Mucosa of rectum (tissue), 2 donors: ENCODE measurements around the gene HLA-DRA.
"Not testable (repeated sequence)": the region's sequence is repeated elsewhere in the genome, so short reads cannot be mapped to it uniquely, and the experiment has no call there.

Experiments
- H3K27ac ChIP-seq, 2 donors: one replicate each; pipeline ENCODE4 v1.7.0; 2013; ENCODE audit warnings: inconsistent platforms in 2 of 2, low read depth in 2 of 2, low read length in 2 of 2
- H3K27me3 ChIP-seq, 2 donors: one replicate each; pipeline ENCODE4 v1.7.0; 2013; ENCODE audit warnings: low read length in 2 of 2; ENCODE audit not compliant: control insufficient read depth in 2 of 2, insufficient read depth in 2 of 2
- H3K36me3 ChIP-seq, 2 donors: one replicate each; pipeline ENCODE4 v1.7.0; 2013; ENCODE audit warnings: low read length in 2 of 2; ENCODE audit not compliant: control insufficient read depth in 2 of 2, insufficient read depth in 2 of 2
- H3K4me1 ChIP-seq, 2 donors: one replicate each; pipeline ENCODE4 v1.7.0; 2013; ENCODE audit warnings: low read length in 2 of 2, mild to moderate bottlenecking in 1 of 2; ENCODE audit not compliant: control insufficient read depth in 2 of 2, insufficient read depth in 2 of 2
- H3K4me3 ChIP-seq, 2 donors: one replicate each; pipeline ENCODE4 v1.7.0; 2013; ENCODE audit warnings: low read length in 2 of 2
- H3K9ac ChIP-seq, 2 donors: one replicate each; pipeline ENCODE4 v1.7.0; 2013; ENCODE audit warnings: low read length in 2 of 2, low read depth in 1 of 2, mild to moderate bottlenecking in 1 of 2
- H3K9me3 ChIP-seq, 2 donors: one replicate each; pipeline ENCODE4 v1.7.0; 2013; ENCODE audit warnings: low read length in 2 of 2; ENCODE audit not compliant: control insufficient read depth in 2 of 2
- donor health status: healthy.
- donor health status: Normal muscosa, but diverticular disease.

The HLA-DRA gene

DNA sequence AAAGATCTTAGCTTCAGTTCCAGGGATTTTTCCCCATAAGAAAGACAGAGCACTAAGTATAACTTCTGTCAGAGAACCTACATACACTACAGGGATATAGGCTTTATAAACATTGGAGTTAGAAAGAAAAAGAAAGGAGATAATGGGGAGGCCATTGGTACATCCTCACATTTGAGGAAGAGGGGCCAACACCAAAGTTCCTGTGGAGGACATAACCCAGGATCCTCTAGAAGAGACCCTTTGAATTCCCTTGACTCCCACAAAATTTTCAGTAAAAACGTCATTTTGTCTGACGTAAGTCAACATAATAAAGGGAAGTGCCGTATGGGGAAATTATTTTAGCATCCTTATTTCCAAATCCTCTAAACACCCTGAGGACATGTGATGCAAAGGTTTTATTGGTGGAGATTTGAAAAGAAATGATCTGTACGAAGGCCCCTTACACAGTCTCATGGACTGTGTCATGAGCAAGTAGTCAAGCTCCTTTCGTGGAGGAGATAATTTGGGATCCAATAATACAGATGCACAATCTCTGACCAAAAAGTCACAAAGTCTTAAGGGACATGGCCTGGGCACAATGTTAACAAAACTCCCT, 33.2 kb downstream of the HLA-DRA start:
- H3K4me1 ChIP-seq = no peaks in the 10 kb centered on the region
- H3K27ac ChIP-seq = peak overlapping the region in 1 of 2 donors; percentile 67
- H3K4me3 ChIP-seq = peak overlapping the region in 1 of 2 donors; percentile 37
- H3K9me3 ChIP-seq = peaks cover 0 to 1% of the 10 kb centered on the region in 2 donors
- H3K36me3 ChIP-seq = no peaks in the 10 kb centered on the region
- no peak overlapping the region for H3K9ac ChIP-seq
- H3K27me3 ChIP-seq = no peaks in the 10 kb centered on the region

DNA sequence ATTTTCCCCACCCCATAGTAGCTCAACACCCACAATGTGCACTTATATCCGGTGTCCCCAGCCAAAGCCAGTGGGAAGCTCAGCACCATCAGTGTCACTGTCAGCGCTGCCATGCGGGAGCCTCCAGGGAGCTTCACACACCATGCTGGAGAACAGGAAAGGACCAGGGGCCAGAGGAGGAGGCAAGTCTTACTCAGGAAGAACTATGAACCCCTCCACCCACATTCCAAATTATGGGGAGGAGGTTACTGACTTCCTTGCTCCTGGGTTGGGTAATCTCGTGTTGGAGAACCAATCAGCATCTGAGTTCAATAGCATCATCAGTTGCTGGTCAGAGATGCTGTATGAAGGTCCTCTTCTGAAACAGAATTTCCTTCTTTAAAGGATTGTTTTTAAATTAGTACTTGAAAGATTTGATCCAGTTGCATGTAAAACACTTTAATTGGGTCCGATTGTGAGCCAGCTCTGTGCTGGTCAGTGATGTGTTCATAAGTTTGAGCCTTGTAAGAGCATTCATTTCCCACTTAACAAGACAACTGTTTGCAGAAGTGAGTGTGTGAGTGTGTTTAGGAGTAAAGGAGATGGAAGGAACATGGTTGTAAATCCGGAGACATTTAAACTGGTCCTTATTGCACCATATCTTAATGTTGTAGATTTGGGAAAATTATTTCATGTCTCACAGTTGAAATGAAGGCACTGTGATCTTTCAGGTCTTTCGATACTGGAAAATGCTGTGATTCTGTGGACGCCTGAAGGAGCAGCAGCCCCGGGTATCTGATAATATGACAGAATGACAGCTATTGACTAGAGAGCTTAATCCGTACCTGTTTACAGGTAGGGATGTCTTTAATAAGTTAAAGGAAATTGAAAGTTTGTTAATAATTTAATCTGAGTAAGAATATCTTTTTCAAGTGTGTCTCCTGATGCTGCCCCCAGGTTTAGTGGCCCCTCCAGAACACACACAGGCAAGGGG, 34.0 kb downstream of the HLA-DRA start:
- not testable (repeated sequence) for H3K27me3 ChIP-seq, H3K9me3 ChIP-seq, H3K36me3 ChIP-seq, H3K9ac ChIP-seq, H3K4me1 ChIP-seq
- peak overlapping the region in 1 of 2 donors; percentile 37 for H3K4me3 ChIP-seq
- H3K27ac ChIP-seq = peak overlapping the region in 1 of 2 donors; percentile 67

DNA sequence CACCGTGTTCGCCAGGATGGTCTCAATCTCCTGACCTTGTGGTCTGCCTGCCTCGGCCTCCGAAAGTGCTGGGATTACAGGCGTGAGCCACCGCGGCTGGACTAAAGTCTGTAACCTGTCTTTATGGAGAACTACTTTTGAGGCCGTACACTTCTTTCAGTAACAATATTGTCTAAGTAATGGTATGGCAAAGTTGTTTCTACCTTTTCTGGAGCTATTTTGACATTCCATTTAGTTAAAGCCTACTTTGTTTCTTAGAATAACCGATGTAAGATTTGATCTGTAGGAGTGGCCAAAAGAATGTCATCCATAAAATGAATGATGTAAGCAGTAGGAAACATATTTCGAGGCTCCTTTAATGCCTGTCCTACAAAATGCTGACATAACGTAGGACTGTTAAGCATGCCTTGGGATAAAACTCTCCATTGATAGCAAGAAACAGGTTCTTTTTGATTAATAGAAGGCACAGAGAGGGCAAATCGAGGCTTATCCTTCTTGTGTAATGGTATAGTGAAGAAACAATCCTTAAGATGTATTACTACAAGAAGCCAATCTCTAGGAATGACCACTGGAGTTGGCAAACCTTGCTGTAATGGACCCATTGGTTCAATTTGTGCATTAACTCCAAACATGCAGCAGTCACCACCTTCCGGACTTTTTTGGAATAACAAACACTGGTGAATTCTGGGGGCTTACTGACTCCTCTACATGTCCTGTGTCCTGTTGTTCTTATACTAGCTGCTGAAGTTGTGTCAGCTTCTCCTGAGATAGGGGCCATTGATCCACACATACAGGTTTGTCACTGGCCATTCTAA, 35.9 kb downstream of the HLA-DRA start:
- Histone ChIP-seq H3K27ac (no peak overlapping the region), H3K4me1 (no peaks in the 10 kb centered on the region), H3K27me3 (no peaks in the 10 kb centered on the region)

DNA sequence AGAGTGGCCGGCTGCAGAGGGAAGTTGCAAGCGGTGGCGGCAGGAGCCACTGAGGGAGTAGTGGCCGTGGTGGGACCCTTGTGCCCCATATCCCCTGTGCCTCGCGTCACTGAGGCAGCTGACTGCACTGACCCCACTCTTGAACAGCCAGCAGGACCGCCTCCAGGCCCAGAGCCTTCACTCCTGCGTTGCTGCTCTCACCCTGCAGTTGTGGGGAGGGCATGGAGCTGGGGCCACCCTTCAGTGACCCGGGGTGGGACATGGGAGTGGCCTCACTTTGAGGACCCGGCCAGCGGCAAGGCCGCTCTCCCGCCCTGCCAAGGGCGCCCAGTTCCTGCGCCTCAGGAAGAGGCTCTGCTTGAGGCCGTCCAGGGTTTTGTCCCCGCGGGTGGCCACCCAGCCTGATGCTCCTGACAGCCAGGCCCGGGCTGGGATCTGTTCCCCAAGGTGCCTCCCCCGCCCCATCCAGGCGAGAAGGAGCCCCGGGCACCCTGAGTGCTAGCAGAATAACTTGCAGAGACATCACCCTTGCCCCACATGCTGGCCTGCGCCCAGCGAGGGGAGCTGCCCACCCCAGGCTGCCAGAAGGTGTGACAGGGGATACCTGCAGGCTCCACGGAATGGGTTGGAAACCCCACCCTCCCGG, 44.4 kb downstream of the HLA-DRA start:
- H3K36me3 ChIP-seq = no peaks in the 10 kb centered on the region
- H3K9me3 ChIP-seq = no peaks in the 10 kb centered on the region
- no peak overlapping the region for H3K27ac ChIP-seq
- H3K4me3 ChIP-seq = no peak overlapping the region
- H3K4me1 ChIP-seq = no peaks in the 10 kb centered on the region
- H3K27me3 ChIP-seq = no peaks in the 10 kb centered on the region
- H3K9ac ChIP-seq = no peak overlapping the region

More for the DNA sequence above, 35.9 kb downstream of the HLA-DRA start:
- Histone ChIP-seq H3K9ac (no peak overlapping the region), H3K9me3 (peaks cover 0 to 3% of the 10 kb centered on the region in 2 donors), H3K36me3 (no peaks in the 10 kb centered on the region), H3K4me3 (no peak overlapping the region)

DNA sequence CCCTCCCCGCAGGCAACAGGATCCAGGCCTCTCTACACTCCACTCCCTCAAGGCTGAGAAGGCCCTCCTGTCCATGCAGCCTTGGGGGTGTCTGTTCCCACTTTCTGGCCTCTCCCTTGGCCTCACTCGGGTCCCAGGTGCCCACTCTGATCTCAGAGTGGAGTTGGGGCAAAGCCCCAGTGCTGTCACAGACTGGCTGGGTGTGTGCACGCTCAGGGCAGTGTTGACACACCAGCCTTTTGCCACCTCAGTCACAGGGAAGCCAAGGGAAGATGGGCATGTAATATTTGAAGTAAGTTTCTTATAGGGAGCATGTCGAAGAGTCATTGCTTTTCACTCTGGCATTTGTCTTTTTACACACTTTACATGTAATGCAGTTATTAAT, 44.9 kb downstream of the HLA-DRA start:
- Histone ChIP-seq H3K9ac (no peak overlapping the region), H3K9me3 (no peaks in the 10 kb centered on the region), H3K4me3 (no peak overlapping the region), H3K27me3 (no peaks in the 10 kb centered on the region), H3K27ac (no peak overlapping the region), H3K36me3 (no peaks in the 10 kb centered on the region), H3K4me1 (no peaks in the 10 kb centered on the region)

DNA sequence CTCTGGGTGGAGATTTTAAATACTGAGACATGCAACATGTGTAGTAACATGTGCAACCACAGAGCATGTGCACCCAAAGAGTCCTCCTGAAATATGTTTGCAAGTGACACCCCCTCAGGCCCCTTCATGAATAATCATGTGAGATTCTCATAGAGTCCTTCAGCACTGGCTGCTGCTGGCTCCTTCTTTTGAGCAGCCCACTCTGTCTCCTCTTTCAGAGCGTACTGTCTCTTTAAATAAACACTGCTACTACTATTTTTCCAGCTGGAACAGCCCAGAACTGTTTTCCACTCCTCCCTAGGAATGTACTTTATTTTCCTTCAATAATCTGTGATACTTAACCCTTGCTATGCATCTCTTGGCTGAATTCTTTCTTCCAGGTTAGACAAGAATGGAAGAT, 48.4 kb downstream of the HLA-DRA start:
- H3K27ac ChIP-seq = no peak overlapping the region
- H3K9ac ChIP-seq = no peak overlapping the region
- H3K36me3 ChIP-seq = no peaks in the 10 kb centered on the region
- no peaks in the 10 kb centered on the region for H3K9me3 ChIP-seq
- H3K4me1 ChIP-seq = no peaks in the 10 kb centered on the region
- no peak overlapping the region for H3K4me3 ChIP-seq
- H3K27me3 ChIP-seq = no peaks in the 10 kb centered on the region

DNA sequence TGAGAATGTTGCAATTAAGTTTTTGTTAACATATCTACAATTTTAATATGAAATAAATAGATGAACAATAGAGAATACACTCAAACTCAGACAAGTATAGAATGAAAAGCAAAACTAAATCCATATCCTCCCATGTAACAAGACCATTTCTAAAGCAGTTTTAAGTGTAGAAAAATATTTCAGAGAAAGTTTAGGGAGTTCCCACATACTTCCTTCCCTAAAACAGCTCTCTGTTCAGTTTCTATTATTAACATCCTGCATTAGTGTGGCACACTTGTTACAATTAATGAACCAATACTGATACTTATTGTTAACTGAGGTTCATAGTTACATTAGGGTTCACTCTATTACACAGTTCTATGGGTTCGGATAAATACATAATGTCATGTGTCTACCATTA, 52.0 kb downstream of the HLA-DRA start:
- Histone ChIP-seq H3K4me1 (no peaks in the 10 kb centered on the region), H3K27ac (no peak overlapping the region), H3K36me3 (no peaks in the 10 kb centered on the region), H3K9me3 (no peaks in the 10 kb centered on the region), H3K9ac (no peak overlapping the region), H3K4me3 (no peak overlapping the region), H3K27me3 (no peaks in the 10 kb centered on the region)

DNA sequence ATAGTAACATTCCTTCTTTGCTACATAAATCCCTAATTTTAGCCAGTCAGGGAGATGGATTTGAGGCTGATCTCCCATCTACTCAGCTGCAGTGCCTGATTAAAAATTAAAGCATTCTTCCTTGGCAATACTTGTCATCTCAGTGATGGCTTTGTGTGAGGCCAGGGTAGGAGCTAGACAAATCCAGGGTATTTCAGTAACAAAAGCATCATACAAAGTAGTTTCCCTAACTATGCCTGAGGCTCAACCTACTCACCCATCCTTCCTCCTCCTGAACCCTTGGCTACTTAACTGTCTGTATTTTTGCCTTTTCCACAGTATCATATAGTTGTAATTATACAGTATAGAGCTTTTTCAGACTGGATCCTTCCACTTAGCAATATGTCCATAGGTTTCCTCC, 52.7 kb downstream of the HLA-DRA start:
- Histone ChIP-seq H3K27ac (no peak overlapping the region), H3K9me3 (no peaks in the 10 kb centered on the region), H3K4me1 (no peaks in the 10 kb centered on the region), H3K4me3 (no peak overlapping the region), H3K9ac (no peak overlapping the region), H3K27me3 (no peaks in the 10 kb centered on the region), H3K36me3 (no peaks in the 10 kb centered on the region)
